Measurements from ENCODE around the gene NFKBIE. TPM values are rescaled to one million over a fixed set of nuclear protein-coding genes. Genes with fewer than 3 reads are reported as not detected.

The NFKBIE gene
- total RNA-seq, 2 donors from 2014 or later, result 24.1 to 26.1 TPM

GRCh38 chr6:44263354-44264100, 1.8 kb downstream of the NFKBIE start:
- H3K27ac Mint-ChIP-seq, result peak overlapping the region; percentile 95 to 99
- H3K9me3 Mint-ChIP-seq, result no peaks in the 10 kb centered on the region
- peak overlapping the region; percentile 97 for H3K4me3 Mint-ChIP-seq
- ATAC-seq (peak; percentile 7 to 13), DNase-seq (ENCODE audit: low spot score) (peak; percentile 72)
- H3K36me3 Mint-ChIP-seq, result peaks cover 10% of the 10 kb centered on the region
- H3K4me1 Mint-ChIP-seq (ENCODE audit: low read depth in 2 of 2), result peaks cover 50 to 53% of the 10 kb centered on the region in 2 donors
- no peaks in the 10 kb centered on the region for H3K27me3 Mint-ChIP-seq

DNA sequence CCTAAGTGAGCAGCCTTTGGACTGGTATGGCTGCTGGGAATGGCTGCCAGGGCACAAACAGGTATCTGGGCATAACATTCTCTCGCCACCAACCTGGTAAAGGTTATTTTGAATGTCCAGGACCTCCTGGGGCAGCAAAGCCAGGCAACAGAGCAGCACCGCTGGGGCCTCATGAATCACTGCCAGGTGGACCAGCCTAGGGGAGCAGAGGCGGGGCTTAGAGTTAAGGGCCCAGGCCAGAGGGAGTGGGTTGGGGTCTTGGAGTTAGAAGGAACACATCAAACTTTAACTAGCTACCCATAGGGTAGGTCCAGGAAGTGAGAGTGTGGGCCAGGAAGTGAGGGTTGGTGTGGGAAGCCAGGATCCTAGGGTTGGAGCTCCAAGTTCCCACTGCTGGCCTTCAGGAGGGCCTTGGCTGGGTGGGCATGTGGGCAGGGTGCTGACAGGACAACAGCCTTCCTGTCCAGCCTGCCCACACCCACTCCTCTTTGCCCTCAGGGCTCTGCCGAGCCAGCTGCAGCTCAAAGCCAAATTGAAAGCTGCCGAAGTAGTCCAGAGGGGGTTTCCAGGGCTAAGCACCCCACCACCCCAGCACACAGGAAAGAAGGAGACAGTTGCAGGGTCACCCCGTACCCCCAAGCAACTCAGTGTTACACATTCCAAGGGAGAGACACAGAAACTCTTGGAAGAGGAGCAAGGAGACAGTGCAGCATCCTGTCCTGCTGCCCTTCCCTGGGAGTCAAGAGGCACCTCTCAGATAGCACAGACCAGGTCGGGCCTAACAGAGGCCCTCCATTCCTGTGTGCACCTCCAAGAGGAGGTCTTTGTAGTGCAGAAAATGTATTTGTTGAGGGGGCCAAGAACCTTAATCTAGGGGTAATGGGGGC, 2.6 kb downstream of the NFKBIE start:
- Mint-ChIP-seq H3K27ac (peak overlapping the region; percentile 95 to 99), H3K4me3 (peak overlapping the region; percentile 97)
- ATAC-seq, result no peak

DNA sequence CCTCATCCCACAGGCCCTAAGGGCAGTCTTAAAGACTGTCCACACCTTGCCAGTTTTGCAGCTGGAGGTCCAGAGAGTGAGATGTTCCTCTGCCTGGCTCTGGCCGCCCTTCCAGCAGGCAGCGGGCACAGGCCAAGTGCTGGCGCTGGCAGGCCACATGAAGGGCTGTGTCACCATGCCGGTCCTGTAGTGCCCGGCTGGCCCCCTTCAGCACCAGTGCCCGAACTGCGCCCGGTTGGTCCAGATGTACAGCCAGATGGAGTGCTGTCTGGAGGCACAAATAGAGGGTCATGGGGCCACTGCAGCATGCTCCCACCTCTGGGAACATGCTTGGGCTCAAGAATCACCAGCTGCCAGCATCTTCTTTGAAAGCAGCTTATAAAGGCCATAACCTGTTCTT, 3.8 kb downstream of the NFKBIE start:
- no peaks in the 10 kb centered on the region for H3K27me3 Mint-ChIP-seq
- H3K4me1 Mint-ChIP-seq (ENCODE audit: low read depth in 2 of 2), result peaks cover 61 to 63% of the 10 kb centered on the region in 2 donors
- ATAC-seq (no peak), DNase-seq (ENCODE audit: low spot score) (no peak)
- no peak overlapping the region for H3K4me3 Mint-ChIP-seq
- H3K27ac Mint-ChIP-seq, result peak overlapping the region in 1 of 2 donors; percentile 4
- no peaks in the 10 kb centered on the region for H3K9me3 Mint-ChIP-seq
- peaks cover 10% of the 10 kb centered on the region for H3K36me3 Mint-ChIP-seq

More for the DNA sequence above, 2.6 kb downstream of the NFKBIE start:
- H3K9me3 Mint-ChIP-seq, result no peaks in the 10 kb centered on the region
- H3K4me1 Mint-ChIP-seq (ENCODE audit: low read depth in 2 of 2), result peaks cover 58 to 61% of the 10 kb centered on the region in 2 donors
- H3K27me3 Mint-ChIP-seq, result no peaks in the 10 kb centered on the region
- H3K36me3 Mint-ChIP-seq, result peaks cover 10% of the 10 kb centered on the region
- no peak for DNase-seq (ENCODE audit: low spot score)

GRCh38 chr6:44260451-44261297, 4.7 kb downstream of the NFKBIE start:
- H3K27ac Mint-ChIP-seq, result peak overlapping the region in 1 of 2 donors; percentile 4
- DNase-seq (ENCODE audit: low spot score), result no peak
- peaks cover 10% of the 10 kb centered on the region for H3K36me3 Mint-ChIP-seq

DNA sequence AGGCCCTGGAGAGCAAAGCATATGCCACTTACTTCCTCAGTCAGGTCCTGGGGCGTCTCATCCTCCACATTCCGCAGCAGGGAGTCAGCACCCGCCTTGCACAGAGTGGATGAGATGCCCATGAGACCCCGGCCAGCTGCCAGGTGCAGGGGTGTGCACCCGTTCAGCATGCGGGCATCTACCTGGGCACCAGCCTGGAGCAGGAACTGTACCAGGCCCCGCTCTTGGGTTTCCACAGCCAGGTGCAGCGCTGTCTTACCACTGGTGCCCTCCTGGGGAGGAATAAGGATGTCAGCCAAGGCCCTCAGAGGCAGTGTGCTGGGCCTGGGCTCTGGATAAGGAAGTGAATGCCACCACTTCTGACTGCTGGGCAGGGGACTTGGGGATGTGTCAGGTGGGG, 5.3 kb downstream of the NFKBIE start:
- ATAC-seq, result no peak
- peaks cover 10% of the 10 kb centered on the region for H3K36me3 Mint-ChIP-seq
- H3K4me1 Mint-ChIP-seq (ENCODE audit: low read depth in 2 of 2), result peaks cover 66 to 72% of the 10 kb centered on the region in 2 donors
- H3K27ac Mint-ChIP-seq, result no peak overlapping the region
- no peak overlapping the region for H3K4me3 Mint-ChIP-seq
- no peak for DNase-seq (ENCODE audit: low spot score)
- H3K9me3 Mint-ChIP-seq, result no peaks in the 10 kb centered on the region
- no peaks in the 10 kb centered on the region for H3K27me3 Mint-ChIP-seq

More at GRCh38 chr6:44260451-44261297, 4.7 kb downstream of the NFKBIE start:
- Mint-ChIP-seq H3K4me3 (peak overlapping the region; percentile 2), H3K4me1 (ENCODE audit: low read depth in 2 of 2) (peaks cover 63 to 65% of the 10 kb centered on the region in 2 donors), H3K27me3 (no peaks in the 10 kb centered on the region), H3K9me3 (no peaks in the 10 kb centered on the region)
- ATAC-seq, result no peak

GRCh38 chr6:44258921-44259320, 6.4 kb downstream of the NFKBIE start:
- ATAC-seq (no peak), DNase-seq (ENCODE audit: low spot score) (no peak)
- Mint-ChIP-seq H3K36me3 (peaks cover 15% of the 10 kb centered on the region), H3K27ac (peak overlapping the region; percentile 74 to 93), H3K9me3 (no peaks in the 10 kb centered on the region), H3K4me1 (ENCODE audit: low read depth in 2 of 2) (peaks cover 64 to 68% of the 10 kb centered on the region in 2 donors), H3K27me3 (no peaks in the 10 kb centered on the region), H3K4me3 (peak overlapping the region; percentile 79)

DNA sequence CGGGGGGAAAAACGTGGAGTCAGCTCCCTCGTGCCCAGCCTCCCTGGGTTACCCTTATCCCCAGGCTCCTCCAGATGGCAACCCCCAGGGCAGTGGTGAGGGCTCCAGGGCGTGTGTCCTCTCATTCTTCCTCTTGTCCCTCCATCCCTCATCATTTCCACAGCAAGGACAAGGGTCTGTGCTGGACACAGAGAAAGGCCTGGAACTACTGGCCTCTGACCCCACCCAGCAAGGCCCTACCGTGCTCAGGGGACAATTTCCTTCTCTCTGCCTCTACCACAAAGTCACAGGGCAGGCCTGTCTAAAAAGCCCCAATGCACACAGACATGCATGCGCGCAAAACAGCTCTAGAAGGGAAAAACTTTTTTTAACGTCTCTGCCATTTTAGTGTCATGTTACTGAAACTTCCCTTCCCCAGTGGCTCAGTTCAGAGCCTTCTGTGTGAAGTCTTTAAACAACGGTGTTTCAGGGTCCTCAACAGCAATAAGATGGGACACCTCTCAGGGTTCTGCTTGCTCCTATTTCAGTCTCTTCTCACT, 7.0 kb downstream of the NFKBIE start:
- no peak for ATAC-seq
- Mint-ChIP-seq H3K4me1 (ENCODE audit: low read depth in 2 of 2) (peaks cover 63 to 64% of the 10 kb centered on the region in 2 donors), H3K27me3 (no peaks in the 10 kb centered on the region), H3K27ac (peak overlapping the region; percentile 74 to 93), H3K36me3 (peaks cover 20% of the 10 kb centered on the region), H3K9me3 (no peaks in the 10 kb centered on the region), H3K4me3 (peak overlapping the region; percentile 79)
- DNase-seq (ENCODE audit: low spot score), result no peak

GRCh38 chr6:44257753-44258324, 7.5 kb downstream of the NFKBIE start:
- peak in 1 of 2 donors; percentile 0 for ATAC-seq
- H3K27me3 Mint-ChIP-seq, result no peaks in the 10 kb centered on the region
- H3K36me3 Mint-ChIP-seq, result peaks cover 25% of the 10 kb centered on the region

GRCh38 chr6:44257025-44257752, 8.2 kb downstream of the NFKBIE start, which contains the start of gene SLC35B2:
TSS of gene SLC35B2 (minus strand) at chr6:44257528. CDS start at chr6:44257410, 118 bp downstream.
- DNase-seq (ENCODE audit: low spot score) (peak; percentile 80), ATAC-seq (peak; percentile 88 to 89)
- Mint-ChIP-seq H3K9me3 (no peaks in the 10 kb centered on the region), H3K4me1 (ENCODE audit: low read depth in 2 of 2) (peaks cover 59 to 63% of the 10 kb centered on the region in 2 donors), H3K27ac (peak within 1 kb of the TSS; percentile 93 to 98), H3K27me3 (no peaks in the 10 kb centered on the region), H3K4me3 (peak within 1 kb of the TSS; percentile 88), H3K36me3 (peaks cover 28% of the 10 kb centered on the region)

More at GRCh38 chr6:44257753-44258324, 7.5 kb downstream of the NFKBIE start:
- Mint-ChIP-seq H3K4me1 (ENCODE audit: low read depth in 2 of 2) (peaks cover 63 to 64% of the 10 kb centered on the region in 2 donors), H3K27ac (peak overlapping the region; percentile 74 to 93), H3K4me3 (peak overlapping the region; percentile 79), H3K9me3 (no peaks in the 10 kb centered on the region)
- no peak for DNase-seq (ENCODE audit: low spot score)

- peaks cover 64 to 66% of the 10 kb centered on the region in 2 donors for H3K4me1 Mint-ChIP-seq (ENCODE audit: low read depth in 2 of 2)
- H3K36me3 Mint-ChIP-seq, result peaks cover 33% of the 10 kb centered on the region
- no peaks in the 10 kb centered on the region for H3K27me3 Mint-ChIP-seq
These were observed 8.7 kb downstream of the NFKBIE start for GRCh38 chr6:44256775-44257024.

DNA sequence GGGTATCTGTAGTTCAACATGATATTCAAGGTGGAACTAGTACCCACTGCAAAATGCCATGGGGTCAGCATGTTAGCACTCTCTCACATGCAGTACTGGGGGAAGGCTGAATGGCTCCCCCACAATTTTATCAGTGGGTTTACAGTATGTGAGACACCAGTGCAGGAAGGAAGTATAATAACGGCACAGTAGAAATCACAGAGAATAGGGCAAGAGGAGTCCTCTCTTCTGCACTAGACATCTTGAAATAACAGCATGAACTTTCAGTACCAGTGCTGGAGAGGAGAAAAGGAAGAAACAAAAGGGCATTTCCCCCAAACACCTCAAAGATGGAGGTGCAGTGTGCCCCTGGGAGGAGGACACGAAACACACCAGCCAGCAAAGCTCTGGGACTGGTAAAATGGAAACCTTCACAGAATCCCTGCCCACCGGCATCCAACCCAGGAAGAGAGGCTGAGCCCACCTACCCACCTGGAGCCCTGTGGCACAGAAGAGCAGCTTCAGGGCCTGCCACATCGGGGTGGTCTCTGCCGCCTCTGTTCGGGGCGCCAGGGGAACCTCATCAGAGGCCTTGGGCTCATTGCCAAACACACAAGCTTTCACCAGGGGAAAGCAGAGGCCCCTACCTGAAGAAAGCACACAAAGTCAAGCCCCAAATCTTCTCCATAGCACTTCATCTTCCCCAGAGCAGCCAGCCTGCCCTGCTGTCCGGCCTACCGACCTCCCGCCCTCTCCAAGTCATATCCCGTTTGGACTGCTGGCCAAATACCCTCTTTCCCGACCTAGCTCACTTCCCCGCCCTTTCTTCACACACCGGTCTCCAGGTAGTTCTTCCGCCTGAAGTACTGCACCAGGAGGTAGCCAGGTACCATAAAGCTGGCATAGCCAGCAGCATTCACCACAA, 9.2 kb downstream of the NFKBIE start:
- Mint-ChIP-seq H3K36me3 (peaks cover 36% of the 10 kb centered on the region), H3K27me3 (no peaks in the 10 kb centered on the region), H3K4me3 (peak overlapping the region; percentile 88), H3K9me3 (no peaks in the 10 kb centered on the region), H3K27ac (peak overlapping the region; percentile 91 to 98), H3K4me1 (ENCODE audit: low read depth in 2 of 2) (peaks cover 65 to 67% of the 10 kb centered on the region in 2 donors)
- DNase-seq (ENCODE audit: low spot score) (no peak), ATAC-seq (no peak)

More at GRCh38 chr6:44256775-44257024, 8.7 kb downstream of the NFKBIE start:
- no peaks in the 10 kb centered on the region for H3K9me3 Mint-ChIP-seq
- DNase-seq (ENCODE audit: low spot score) (no peak), ATAC-seq (no peak)
- H3K4me3 Mint-ChIP-seq, result peak overlapping the region; percentile 88
- H3K27ac Mint-ChIP-seq, result peak overlapping the region; percentile 91 to 98

Measured in natural killer cell treated with Interleukin-12 subunit alpha and Interleukin-12 subunit beta and Interleukin-15 and Interleukin-18, amount 100 ng/mL, for 72 hours (primary cell).